Activated T-cell treated with anti-CD3 and anti-CD28 coated beads, Interleukin-2, amount 50 U/mL, for 4 hours (primary cell): ENCODE measurements around the gene SBNO1. TPM values are rescaled to one million over a fixed set of nuclear protein-coding genes. Genes with fewer than 3 reads are reported as not detected.
"Not testable (repeated sequence)": the region's sequence is repeated elsewhere in the genome, so short reads cannot be mapped to it uniquely, and the experiment has no call there.

Experiments used
- ATAC-seq, 2 donors: fragments of 200-7000 bp; cut with Tn5 transposase; one replicate each; pipeline ENCODE4 v1.10.0; 2021
- DNase-seq: peaks from one replicate; pipeline ENCODE4 v3.0.0-alpha.2; 2020
- H3K27me3 Mint-ChIP-seq: one replicate; pipeline ENCODE4 v1.8.0; 2021; ENCODE audit warnings: low read depth, mixed read lengths
- H3K36me3 Mint-ChIP-seq: one replicate; pipeline ENCODE4 v1.8.0; 2022; ENCODE audit warnings: mixed read lengths; ENCODE audit not compliant: insufficient read depth
- H3K4me1 Mint-ChIP-seq: one replicate; pipeline ENCODE4 v1.8.0; 2021; ENCODE audit warnings: low read depth, mixed read lengths
- H3K4me3 Mint-ChIP-seq: one replicate; pipeline ENCODE4 v1.8.0; 2021; ENCODE audit warnings: mild to moderate bottlenecking, moderate library complexity, mixed read lengths
- H3K9me3 Mint-ChIP-seq: one replicate; pipeline ENCODE4 v1.8.0; 2021; ENCODE audit warnings: mixed read lengths
- total RNA-seq, 3 donors: library from RNA; stranded (reverse); gene quantifications; one replicate each; pipeline ENCODE4 v1.2.1, GENCODE V29; 2021

SBNO1 gene
- total RNA-seq, 3 donors from 2014 or later: 40.9 to 45.5 (median 44.0) TPM

DNA sequence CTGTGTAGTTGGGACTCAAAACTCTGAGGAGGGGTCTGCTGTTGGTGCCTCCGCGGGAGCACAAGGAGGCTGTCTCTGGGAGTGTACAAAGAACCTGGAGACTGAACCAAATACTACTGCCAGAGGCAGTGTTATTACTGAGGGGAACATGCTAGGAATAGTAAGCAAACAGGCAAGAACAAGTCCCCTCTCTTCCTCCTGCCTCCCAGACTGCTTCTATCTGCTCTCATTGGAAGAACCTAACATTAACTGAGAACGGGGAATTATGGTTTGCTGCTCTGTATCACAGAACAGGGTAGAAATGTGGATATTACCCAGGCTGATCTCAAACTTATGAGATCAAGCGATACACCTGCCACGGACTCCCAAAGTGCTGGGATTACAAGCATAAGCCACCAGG lies 14.7 kb upstream of the SBNO1 start:
- ATAC-seq: no peak
- no peaks in the 10 kb centered on the region for H3K27me3 Mint-ChIP-seq
- no peaks in the 10 kb centered on the region for H3K9me3 Mint-ChIP-seq
- H3K4me1 Mint-ChIP-seq: no peaks in the 10 kb centered on the region
- H3K4me3 Mint-ChIP-seq: no peak overlapping the region
- DNase-seq: no peak
- no peaks in the 10 kb centered on the region for H3K36me3 Mint-ChIP-seq

DNA sequence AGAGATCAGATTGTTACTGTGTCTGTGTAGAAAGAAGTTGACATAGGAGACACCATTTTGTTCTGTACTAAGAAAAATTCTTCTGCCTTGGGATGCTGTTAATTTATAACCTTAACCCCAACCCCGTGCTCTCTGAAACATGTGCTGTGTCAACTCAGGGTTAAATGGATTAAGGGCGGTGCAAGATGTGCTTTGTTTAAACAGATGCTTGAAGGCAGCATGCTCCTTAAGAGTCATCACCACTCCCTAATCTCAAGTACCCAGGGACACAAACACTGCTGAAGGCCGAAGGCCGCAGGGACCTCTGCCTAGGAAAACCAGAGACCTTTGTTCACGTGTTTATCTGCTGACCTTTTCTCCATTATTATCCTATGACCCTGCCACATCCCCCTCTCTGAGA lies 7.8 kb upstream of the SBNO1 start:
- DNase-seq, H3K4me1 Mint-ChIP-seq, H3K9me3 Mint-ChIP-seq, H3K4me3 Mint-ChIP-seq, H3K36me3 Mint-ChIP-seq, ATAC-seq, H3K27me3 Mint-ChIP-seq: not testable (repeated sequence)

DNA sequence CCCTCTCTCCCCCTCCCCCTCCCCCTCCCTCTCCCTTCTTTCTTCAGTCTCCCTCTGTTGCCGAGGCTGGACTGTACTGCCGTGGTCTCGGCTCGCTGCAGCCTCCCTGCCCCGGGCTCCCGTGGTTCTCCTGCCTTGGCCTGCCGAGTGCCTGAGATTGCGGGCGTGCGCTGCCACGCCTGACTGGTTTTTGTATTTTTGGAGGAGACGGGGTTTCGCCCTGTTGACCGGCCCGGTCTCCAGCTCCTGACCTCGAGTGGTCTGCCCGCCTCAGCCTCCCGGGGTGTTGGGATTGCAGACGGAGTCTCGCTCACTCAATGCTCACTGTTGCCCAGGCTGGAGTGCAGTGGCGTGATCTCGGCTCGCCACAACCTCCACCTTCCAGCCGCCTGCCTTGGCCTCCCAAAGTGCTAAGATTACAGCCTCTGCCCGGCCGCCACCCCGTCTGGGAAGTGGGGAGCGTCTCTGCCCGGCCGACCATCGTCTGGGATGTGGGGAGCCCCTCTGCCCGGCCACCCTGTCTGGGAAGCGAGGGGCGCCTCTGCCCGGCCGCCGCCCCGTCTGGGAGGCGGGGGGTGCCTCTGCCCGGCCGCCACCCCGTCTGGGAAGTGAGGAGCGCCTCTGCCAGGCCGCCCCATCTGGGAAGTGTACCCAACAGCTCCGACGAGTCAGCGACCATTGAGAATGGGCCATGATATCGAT lies 7.2 kb upstream of the SBNO1 start:
- not testable (repeated sequence) for DNase-seq, H3K36me3 Mint-ChIP-seq, H3K4me1 Mint-ChIP-seq, H3K4me3 Mint-ChIP-seq, H3K27me3 Mint-ChIP-seq, H3K9me3 Mint-ChIP-seq, ATAC-seq

DNA sequence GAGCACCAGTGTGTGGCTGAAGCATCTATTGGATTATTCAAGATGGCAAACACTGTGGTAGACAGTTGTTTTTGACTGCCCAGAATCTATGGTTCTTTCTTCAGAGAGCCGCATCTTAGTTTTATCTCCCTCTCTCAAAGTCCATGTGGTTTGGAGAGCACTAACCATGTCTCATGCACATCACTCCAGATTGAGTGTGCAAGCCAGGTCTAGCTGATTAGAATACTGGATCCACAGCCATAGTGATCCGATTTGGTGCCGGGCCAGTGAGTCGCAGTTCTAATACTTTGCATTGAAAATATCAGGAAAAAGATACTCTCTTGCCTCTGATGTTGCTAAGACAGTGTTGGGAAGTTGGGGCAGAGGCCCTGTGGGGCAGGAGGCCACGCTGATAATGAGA lies 4.6 kb upstream of the SBNO1 start:
- Mint-ChIP-seq H3K4me3 (no peak overlapping the region), H3K4me1 (peaks cover 2% of the 10 kb centered on the region), H3K36me3 (no peaks in the 10 kb centered on the region), H3K27me3 (no peaks in the 10 kb centered on the region), H3K9me3 (no peaks in the 10 kb centered on the region)
- ATAC-seq: no peak
- no peak for DNase-seq

DNA sequence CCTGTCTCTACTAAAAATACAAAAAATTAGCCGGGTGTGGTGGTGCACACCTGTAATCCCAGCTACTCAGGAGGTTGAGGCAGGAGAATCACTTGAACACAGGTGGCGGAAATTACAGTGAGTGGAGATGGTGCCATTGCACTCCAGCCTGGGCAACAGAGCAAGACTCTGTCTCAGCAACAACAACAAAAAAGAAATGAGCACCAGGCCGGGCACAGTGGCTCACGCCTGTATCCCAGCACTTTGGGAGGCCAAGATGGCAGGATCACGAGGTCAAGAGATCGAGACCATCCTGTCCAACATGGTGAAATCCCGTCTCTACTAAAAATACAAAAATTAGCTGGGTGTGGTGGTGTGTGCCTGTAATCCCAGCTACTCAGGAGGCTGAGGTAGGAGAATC lies 3.8 kb upstream of the SBNO1 start:
- not testable (repeated sequence) for H3K36me3 Mint-ChIP-seq, H3K9me3 Mint-ChIP-seq, H3K4me1 Mint-ChIP-seq, H3K27me3 Mint-ChIP-seq, H3K4me3 Mint-ChIP-seq, ATAC-seq, DNase-seq

DNA sequence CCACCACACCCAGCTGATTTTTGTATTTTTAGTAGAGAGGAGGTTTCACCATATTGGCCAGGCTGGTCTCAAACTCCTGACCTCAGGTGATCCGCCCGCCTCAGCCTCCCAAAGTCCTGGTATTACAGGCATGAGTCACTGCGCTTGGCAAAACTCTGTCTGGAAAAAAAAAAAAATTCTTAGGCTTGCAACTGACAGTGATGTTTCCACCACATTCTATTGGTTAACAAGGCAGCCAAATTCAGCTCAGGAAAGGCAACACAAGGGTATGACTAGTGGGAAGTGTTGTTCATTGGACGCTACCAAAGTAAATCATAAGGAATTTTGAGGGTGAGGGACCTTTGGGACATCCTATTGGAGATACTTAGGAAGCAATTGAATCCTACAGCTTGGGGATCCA lies 2.9 kb upstream of the SBNO1 start:
- no peak overlapping the region for H3K4me3 Mint-ChIP-seq
- ATAC-seq: no peak
- peaks cover 11% of the 10 kb centered on the region for H3K4me1 Mint-ChIP-seq
- H3K36me3 Mint-ChIP-seq: peaks cover 2% of the 10 kb centered on the region
- H3K27me3 Mint-ChIP-seq: no peaks in the 10 kb centered on the region
- DNase-seq: no peak
- H3K9me3 Mint-ChIP-seq: no peaks in the 10 kb centered on the region

DNA sequence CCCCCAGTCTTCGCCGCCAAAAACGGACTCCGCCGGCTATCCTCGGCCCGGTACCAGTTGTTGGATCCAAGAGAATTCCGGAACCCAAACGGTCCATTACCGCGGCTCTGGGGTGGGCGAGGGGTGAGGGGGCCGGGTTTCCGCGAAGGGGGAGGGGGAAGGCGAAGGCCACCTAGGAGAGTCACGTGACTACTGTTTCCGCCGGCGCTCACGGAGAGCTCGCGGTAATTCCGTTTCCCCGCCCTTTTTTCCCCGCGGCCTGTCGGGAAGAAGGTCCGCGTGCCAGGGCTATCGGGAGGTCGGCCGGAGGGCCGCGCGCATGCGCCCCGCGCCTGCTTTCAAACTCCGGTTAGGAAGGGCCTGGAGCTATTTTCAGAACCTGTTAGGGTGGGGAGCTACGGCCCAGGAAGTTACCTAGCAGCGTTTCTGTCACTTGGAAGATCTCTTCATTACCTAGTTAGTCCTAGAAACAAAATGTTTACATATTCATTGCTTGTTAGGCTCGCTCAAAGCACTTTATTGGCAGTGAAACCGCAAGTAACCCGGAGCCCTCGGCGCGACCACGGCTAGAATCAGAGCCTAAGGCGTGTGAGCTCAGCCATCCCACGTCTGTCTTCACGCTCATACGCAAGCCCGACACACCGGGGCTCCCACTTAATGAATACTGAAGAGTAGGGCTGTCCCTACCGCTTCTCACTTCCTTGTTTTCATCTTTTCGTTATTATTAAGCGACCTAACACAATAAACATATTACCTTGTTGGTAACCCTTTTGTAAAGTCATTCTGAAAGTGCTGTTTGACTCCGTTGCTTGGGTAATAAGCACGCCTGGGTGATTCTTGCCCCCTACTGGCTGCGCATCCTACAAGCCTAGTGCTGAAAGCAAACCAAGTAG lies 624 bp upstream of the SBNO1 start:
- H3K27me3 Mint-ChIP-seq: no peaks in the 10 kb centered on the region
- H3K9me3 Mint-ChIP-seq: no peaks in the 10 kb centered on the region
- peak overlapping the region; percentile 82 for H3K4me3 Mint-ChIP-seq
- H3K4me1 Mint-ChIP-seq: peaks cover 19% of the 10 kb centered on the region
- DNase-seq (peak; percentile 97), ATAC-seq (peak; percentile 78 to 80)
- peaks cover 2% of the 10 kb centered on the region for H3K36me3 Mint-ChIP-seq

DNA sequence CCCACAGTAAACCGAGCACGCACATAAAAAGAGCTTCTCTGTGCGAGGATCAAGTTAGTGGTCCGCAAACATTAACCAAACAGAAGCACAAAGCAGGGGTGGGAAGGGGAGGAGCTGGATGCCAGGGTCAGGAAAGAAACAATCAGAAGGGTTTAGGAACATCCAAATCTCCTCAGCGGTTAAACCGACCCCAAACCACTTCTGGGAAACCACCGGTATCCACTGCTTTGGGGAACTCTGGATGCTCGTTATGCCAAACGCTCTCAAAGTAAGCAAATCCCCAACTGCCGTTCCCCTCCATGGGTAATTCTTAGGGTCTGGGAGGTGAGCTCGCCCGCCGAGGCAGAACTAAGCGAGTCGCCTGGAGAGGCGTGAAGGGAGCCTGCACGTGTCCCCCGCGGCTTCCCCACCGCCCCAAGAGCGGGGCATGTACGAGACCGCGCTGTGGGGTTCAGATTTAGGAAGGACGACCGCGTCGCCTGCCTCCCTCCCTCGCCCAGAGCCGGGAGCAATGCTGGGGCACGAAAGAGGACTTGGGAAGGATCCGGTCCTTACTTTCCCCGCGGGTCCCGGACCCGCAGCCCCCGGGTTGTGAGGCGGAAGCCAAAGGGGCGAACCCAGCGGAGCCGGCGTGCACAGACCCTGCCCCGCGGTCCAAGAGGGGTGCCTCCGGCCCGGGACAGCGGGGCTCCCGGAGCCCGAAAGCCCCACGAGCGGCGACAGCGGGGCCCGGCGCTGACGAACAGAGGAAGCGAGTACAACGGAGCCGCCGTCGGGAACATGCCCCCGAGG lies 711 bp downstream of the SBNO1 start:
- peak; percentile 7 to 9 for ATAC-seq
- peaks cover 2% of the 10 kb centered on the region for H3K36me3 Mint-ChIP-seq

DNA sequence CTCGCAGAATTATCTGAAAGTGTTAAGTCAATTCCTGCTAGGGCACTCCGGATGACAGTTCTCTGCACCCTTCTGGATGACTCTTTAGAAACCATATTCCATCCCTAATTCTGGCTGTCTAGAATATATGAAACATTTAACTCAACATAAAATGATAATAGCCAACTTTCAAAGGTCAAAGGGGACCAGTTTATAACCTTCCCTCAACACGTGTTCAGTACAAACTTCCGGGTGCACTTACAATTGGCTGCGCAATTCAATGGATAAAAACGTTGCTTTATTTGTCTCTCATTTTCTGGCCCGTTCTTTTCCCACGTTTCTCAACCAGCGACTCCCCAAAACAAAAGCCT lies 1.3 kb downstream of the SBNO1 start:
- DNase-seq: no peak
- peaks cover 2% of the 10 kb centered on the region for H3K36me3 Mint-ChIP-seq
- no peaks in the 10 kb centered on the region for H3K9me3 Mint-ChIP-seq
- no peaks in the 10 kb centered on the region for H3K27me3 Mint-ChIP-seq
- H3K4me3 Mint-ChIP-seq: peak overlapping the region; percentile 97
- no peak for ATAC-seq
- H3K4me1 Mint-ChIP-seq: peaks cover 19% of the 10 kb centered on the region

More for the DNA sequence above, 711 bp downstream of the SBNO1 start:
- Mint-ChIP-seq H3K9me3 (no peaks in the 10 kb centered on the region), H3K4me1 (peaks cover 19% of the 10 kb centered on the region), H3K27me3 (no peaks in the 10 kb centered on the region), H3K4me3 (peak overlapping the region; percentile 97)
- peak; percentile 14 for DNase-seq

DNA sequence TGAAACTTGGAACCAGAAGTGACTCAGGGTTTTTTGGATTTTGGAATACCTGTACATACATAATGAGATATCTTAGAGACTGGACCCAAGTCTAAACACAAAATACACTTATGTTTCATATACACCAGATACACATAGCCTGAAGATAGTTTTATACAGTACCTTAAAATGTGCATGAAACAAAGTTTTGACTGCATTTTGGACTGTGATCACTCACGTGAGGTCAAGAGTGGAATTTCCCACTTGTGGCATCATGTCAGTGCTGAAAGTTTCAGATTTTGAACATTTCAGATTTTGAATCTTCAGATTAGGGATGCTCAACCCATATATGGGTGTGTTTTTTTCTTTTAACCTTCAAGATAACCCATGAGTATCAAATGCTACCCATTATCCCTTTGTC lies 6.6 kb downstream of the SBNO1 start:
- Mint-ChIP-seq H3K27me3 (no peaks in the 10 kb centered on the region), H3K4me3 (no peak overlapping the region), H3K36me3 (peaks cover 5% of the 10 kb centered on the region), H3K4me1 (peaks cover 46% of the 10 kb centered on the region), H3K9me3 (no peaks in the 10 kb centered on the region)
- DNase-seq: no peak
- no peak for ATAC-seq

DNA sequence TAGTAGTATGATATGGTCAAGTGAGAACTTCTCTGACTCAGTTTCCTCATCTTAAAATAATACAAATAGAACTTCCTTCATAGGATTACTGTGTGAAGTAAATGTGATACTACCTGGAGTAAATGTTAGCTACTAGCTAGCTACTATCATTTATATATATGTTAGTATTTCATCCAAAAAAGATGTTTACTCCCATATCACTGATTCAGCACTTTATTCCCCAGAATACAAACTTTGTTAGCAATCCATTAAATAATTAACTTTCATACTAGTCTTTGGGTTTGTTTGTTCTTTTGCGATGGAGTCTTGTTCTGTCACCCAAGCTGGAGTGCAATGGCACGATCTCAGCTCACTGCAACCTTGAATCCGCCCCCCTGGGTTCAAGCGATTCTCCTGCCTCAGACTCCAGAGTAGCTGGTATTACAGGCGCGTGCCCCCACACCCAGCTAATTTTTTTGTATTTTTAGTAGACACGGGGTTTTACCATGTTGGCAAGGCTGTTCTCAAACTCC lies 8.4 kb downstream of the SBNO1 start:
- ATAC-seq (no peak), DNase-seq (no peak)
- Mint-ChIP-seq H3K36me3 (peaks cover 7% of the 10 kb centered on the region), H3K4me3 (no peak overlapping the region), H3K9me3 (no peaks in the 10 kb centered on the region), H3K27me3 (no peaks in the 10 kb centered on the region), H3K4me1 (peaks cover 58% of the 10 kb centered on the region)

DNA sequence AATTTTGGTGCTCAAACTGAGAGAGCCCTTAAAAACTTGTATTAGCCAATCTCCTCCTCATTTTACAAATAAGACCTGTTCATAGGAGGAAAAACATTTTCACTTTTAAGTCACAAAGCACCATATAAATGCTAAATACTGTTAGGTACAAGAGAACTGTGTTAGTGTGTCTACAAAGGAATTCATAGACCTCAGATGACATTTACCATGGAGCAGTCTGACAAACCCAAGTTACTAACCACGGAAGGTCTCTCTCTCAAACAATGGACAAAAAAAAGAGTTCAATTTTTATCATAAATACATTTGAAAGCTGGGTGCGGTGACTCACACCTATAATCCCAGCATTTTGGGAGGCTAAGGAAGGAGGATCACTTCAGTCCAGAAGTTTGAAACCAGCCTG lies 10.0 kb downstream of the SBNO1 start:
- H3K4me1 Mint-ChIP-seq: peaks cover 58% of the 10 kb centered on the region
- no peak overlapping the region for H3K4me3 Mint-ChIP-seq
- ATAC-seq: no peak
- DNase-seq: no peak
- H3K27me3 Mint-ChIP-seq: no peaks in the 10 kb centered on the region
- peaks cover 9% of the 10 kb centered on the region for H3K36me3 Mint-ChIP-seq
- H3K9me3 Mint-ChIP-seq: no peaks in the 10 kb centered on the region

DNA sequence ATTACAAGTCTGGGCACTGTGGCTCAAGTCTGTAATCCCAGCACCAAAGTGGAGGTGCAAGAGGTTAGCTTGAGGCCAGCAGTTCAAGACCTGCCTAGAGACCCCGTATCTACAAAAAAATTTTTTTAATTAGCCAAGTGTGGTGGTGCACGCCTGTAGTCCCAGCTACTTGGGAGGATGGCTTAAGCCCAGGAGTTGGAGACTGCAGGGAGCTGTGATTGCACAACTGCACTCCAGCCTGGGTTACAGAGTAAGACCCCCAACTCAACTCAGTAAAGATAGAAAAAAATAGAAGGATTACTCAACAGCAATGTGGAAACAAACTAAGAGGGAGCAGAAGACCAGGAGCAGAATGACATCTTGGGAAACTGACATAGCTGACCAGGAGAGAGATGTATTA lies 13.3 kb downstream of the SBNO1 start:
- H3K27me3 Mint-ChIP-seq: no peaks in the 10 kb centered on the region
- peaks cover 14% of the 10 kb centered on the region for H3K36me3 Mint-ChIP-seq
- ATAC-seq (no peak), DNase-seq (no peak)
- H3K9me3 Mint-ChIP-seq: no peaks in the 10 kb centered on the region
- H3K4me1 Mint-ChIP-seq: peaks cover 43% of the 10 kb centered on the region
- H3K4me3 Mint-ChIP-seq: no peak overlapping the region

DNA sequence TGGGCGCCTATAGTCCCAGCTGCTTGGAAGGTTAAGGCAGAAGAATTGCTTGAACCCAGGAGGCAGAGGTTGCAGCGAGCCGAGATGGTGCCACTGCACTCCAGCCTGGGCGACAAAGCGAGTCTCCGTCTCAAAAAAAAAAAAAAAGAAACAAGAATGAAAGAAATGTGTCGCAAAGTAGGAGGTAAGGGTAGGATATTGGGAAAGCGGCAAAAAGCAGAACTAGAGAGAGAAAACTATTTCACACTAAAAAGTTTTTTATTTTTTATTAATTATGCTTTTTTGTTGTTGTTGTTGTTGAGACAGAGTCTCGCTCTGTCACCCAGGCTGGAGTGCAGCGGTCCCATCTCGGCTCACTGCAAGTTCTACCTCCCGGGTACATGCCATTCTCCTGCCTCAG lies 17.7 kb downstream of the SBNO1 start:
- Mint-ChIP-seq H3K4me1 (peaks cover 14% of the 10 kb centered on the region), H3K36me3 (peaks cover 28% of the 10 kb centered on the region)

More for the DNA sequence above, 17.7 kb downstream of the SBNO1 start:
- ATAC-seq: no peak
- DNase-seq: no peak
- Mint-ChIP-seq H3K9me3 (no peaks in the 10 kb centered on the region), H3K27me3 (no peaks in the 10 kb centered on the region), H3K4me3 (no peak overlapping the region)
